K562 (cell line): ENCODE results near the gene TNIP1. TPM values are rescaled to one million over a fixed set of nuclear protein-coding genes. Genes with fewer than 3 reads are reported as not detected.

Experiments used
- ATAC-seq: fragments of 200-7000 bp; cut with Tn5 transposase; 3 replicates; pipeline ENCODE4 v1.9.1; 2020; ENCODE audit warnings: moderate library complexity
- BruUV-seq: library from RNA; stranded (reverse); fragments of 400-500 nt; replicated peaks from 2 replicates; lab custom pipeline; 2021; lab: Mats Ljungman, UMichigan
- CTCF ChIA-PET: fragments of 300-600 bp; formaldehyde crosslinking; extraction: SDS; loops from one replicate; lab custom pipeline; 2021; ENCODE audit warnings: low intra/inter-chr PET ratio; lab: Yijun Ruan, JAX
- POLR2A ChIA-PET: fragments of 300-600, 350-650 bp; sonication (Branson Sonifier 250); formaldehyde crosslinking; extraction: SDS; loops from one replicate; lab custom pipeline; 2021; ENCODE audit warnings: antibody characterized with exemption, inconsistent platforms; lab: Yijun Ruan, JAX
- DNase-seq, 4 experiments: peaks; one replicate each; pipeline versions ENCODE4 v3.0.0 to v3.0.0-alpha.2; 2011 to 2018; ENCODE audit warnings: low spot score in 3 of 4, mixed read lengths in 3 of 4; ENCODE audit errors: extremely low read depth in 1 of 4
- FAIRE-seq: peaks from 2 replicates; lab custom pipeline; 2011; peaks lifted over from hg19 to GRCh38; lab: Jason Lieb, UNC
- H2AFZ ChIP-seq: 2 replicates; pipeline ENCODE4 v1.6.0; 2011; ENCODE audit warnings: low read depth, low read length, control low read depth, inconsistent platforms
- H3K27ac ChIP-seq: fragments of 200-600 bp; 3 replicates; pipeline ENCODE4 v1.8.0; 2011; ENCODE audit warnings: low read depth, mild to moderate bottlenecking, control low read depth, inconsistent platforms, low read length, moderate library complexity, mixed read lengths; ENCODE audit errors: extremely low read depth
- H3K27me3 ChIP-seq, 2 experiments: fragments of 300-600 bp in 1 of 2; 2 replicates in 1 of 2; 3 replicates in 1 of 2; pipeline versions ENCODE4 v1.6.0 to v1.8.0; 2011; ENCODE audit warnings: inconsistent platforms in 2 of 2, low read length in 2 of 2, mild to moderate bottlenecking in 1 of 2, mixed read lengths in 1 of 2, moderate library complexity in 1 of 2; ENCODE audit not compliant: control insufficient read depth in 2 of 2, insufficient read depth in 2 of 2
- H3K36me3 ChIP-seq: fragments of 300-600 bp; 3 replicates; pipeline ENCODE4 v1.8.0; 2011; ENCODE audit warnings: mild to moderate bottlenecking, low read length, inconsistent platforms; ENCODE audit not compliant: control insufficient read depth, insufficient read depth
- H3K4me1 ChIP-seq, 2 experiments: fragments of 200-600 bp in 1 of 2; replicated peaks in 1 of 2; 2 replicates in 1 of 2; 3 replicates in 1 of 2; pipeline versions ENCODE4 v1.5.1 to v1.8.0; 2011; ENCODE audit warnings: inconsistent platforms in 2 of 2, low read length in 2 of 2, mild to moderate bottlenecking in 1 of 2, mixed read lengths in 1 of 2, moderate library complexity in 1 of 2; ENCODE audit not compliant: control insufficient read depth in 2 of 2, insufficient read depth in 2 of 2
- H3K4me2 ChIP-seq: 2 replicates; pipeline ENCODE4 v1.6.1; 2011; ENCODE audit warnings: low read length, control low read depth, inconsistent platforms, mixed read lengths; ENCODE audit not compliant: insufficient read depth
- H3K4me3 ChIP-seq: fragments of 200-600 bp; sonication (generic), shearing (Covaris generic); 2 replicates; pipeline ENCODE4 v1.5.1; 2016; ENCODE audit warnings: control low read depth, inconsistent platforms
- H3K79me2 ChIP-seq: fragments of 200-600 bp; 3 replicates; pipeline ENCODE4 v1.8.0; 2011; ENCODE audit warnings: low read length, inconsistent platforms; ENCODE audit not compliant: control insufficient read depth, insufficient read depth
- H3K9ac ChIP-seq, 2 experiments: 2 replicates each; pipeline versions ENCODE4 v1.6.0 to v1.6.1; 2011; ENCODE audit warnings: low read depth in 2 of 2, low read length in 2 of 2, control low read depth in 1 of 2, inconsistent platforms in 1 of 2, mild to moderate bottlenecking in 1 of 2, mixed read lengths in 1 of 2; ENCODE audit not compliant: insufficient read depth in 1 of 2
- H3K9me1 ChIP-seq: one replicate; pipeline ENCODE4 v1.6.0; 2011; ENCODE audit warnings: inconsistent platforms, mild to moderate bottlenecking, low read length, moderate library complexity; ENCODE audit not compliant: control insufficient read depth, insufficient read depth
- H3K9me3 ChIP-seq: replicated peaks from 2 replicates; pipeline ENCODE4 v1.5.1; 2011; ENCODE audit warnings: low read depth, low read length, inconsistent platforms; ENCODE audit not compliant: control insufficient read depth, insufficient read depth
- H4K20me1 ChIP-seq: replicated peaks from 2 replicates; pipeline ENCODE4 v1.6.1; 2011; ENCODE audit warnings: low read length, inconsistent platforms, mixed read lengths; ENCODE audit not compliant: control insufficient read depth, insufficient read depth
- KDM2B ChIP-seq: fragments of 250-450 bp; sonication (Bioruptor Pico); IDR thresholded peaks from 2 replicates; pipeline ENCODE4 v1.8.0; 2021; ENCODE audit warnings: mild to moderate bottlenecking, moderate library complexity
- MXI1 ChIP-seq: IDR thresholded peaks from 2 replicates; pipeline ENCODE4 v1.6.1; 2011; ENCODE audit warnings: low read depth, mild to moderate bottlenecking, improper control_type of control experiment, low read length
- NFE2 ChIP-seq: IDR thresholded peaks from 2 replicates; pipeline ENCODE4 v1.6.1; 2014; ENCODE audit warnings: antibody characterized with exemption, low read depth
- PHB ChIP-seq: fragments of 250-450 bp; sonication (Bioruptor Pico); IDR thresholded peaks from 2 replicates; pipeline ENCODE4 v1.5.0; 2021
- POLR3A ChIP-seq: IDR thresholded peaks from 2 replicates; pipeline ENCODE4 v1.6.1; 2011; ENCODE audit warnings: borderline replicate concordance, mild to moderate bottlenecking, moderate library complexity; ENCODE audit not compliant: insufficient read length, insufficient read depth; ENCODE audit errors: extremely low read depth
- ZBTB11 ChIP-seq, 3 experiments: fragments of 200-800 bp in 1 of 3; fragments of 250-450 bp in 1 of 3; fragments of 450-650 bp in 1 of 3; sonication (Bioruptor Pico) in 1 of 3; sonication (Bioruptor generic) in 1 of 3; formaldehyde crosslinking in 1 of 3; IDR thresholded peaks; 2 replicates each; pipeline versions ENCODE4 v1.6.1 to v1.8.0; 2016 to 2022; ENCODE audit warnings: mild to moderate bottlenecking in 2 of 3, missing genetic modification characterization in 2 of 3, missing compliant biosample characterization in 1 of 3, moderate library complexity in 1 of 3
- ZNF347 ChIP-seq: fragments of 450-650 bp; formaldehyde crosslinking; IDR thresholded peaks from 2 replicates; pipeline ENCODE4 v1.4.0; 2020; ENCODE audit warnings: low read depth, mild to moderate bottlenecking, moderate library complexity
- WGBS: fragments of 100-300 bp; shearing (Covaris generic); methylation state at CpG from one replicate; pipeline ENCODE4 v1.1.6; 2016; ENCODE audit warnings: low coverage, mixed read lengths; ENCODE audit not compliant: insufficient coverage; ENCODE audit errors: missing lambda C conversion rate; 5-methylcytosine and 5-hydroxymethylcytosine counted together
- in situ Hi-C: fragments of 300-500 bp; cut with MboI; formaldehyde crosslinking; loops from 4 replicates; pipeline ENCODE4 v1.15.0; 2018; ENCODE audit warnings: inconsistent platforms, mixed read lengths
- intact Hi-C: fragments of 100-400 bp; cut with micrococcal nuclease; formaldehyde crosslinking; loops from 2 replicates; pipeline ENCODE4 v1.14.2; 2022
- polyA plus RNA-seq, 8 experiments: library from polyadenylated mRNA; depleted of rRNA in 4 of 8; stranded (reverse) in 5 of 8; unstranded in 3 of 8; fragments of >200 nt; fragmentation: Nextera tagmentation in 2 of 8; fragmentation: Illumina TruSeq in 1 of 8; extraction: Ambion mirVana in 2 of 8; extraction: Trizol in 1 of 8; gene quantifications; 2 replicates each; pipeline versions ENCODE4 v1.2.1 to v1.2.3, GENCODE V29; 2011 to 2014; ENCODE audit warnings: inconsistent platforms in 1 of 8, missing spikeins in 1 of 8
- total RNA-seq, 7 experiments: library from RNA; depleted of rRNA in 6 of 7; stranded (reverse); fragments of >200 nt in 6 of 7; fragmentation: Illumina TruSeq in 2 of 7; extraction: Trizol in 2 of 7; gene quantifications; 2 replicates each; pipeline versions ENCODE4 v1.2.1 to v1.2.3, GENCODE V29; 2011 to 2021; ENCODE audit warnings: low replicate concordance in 1 of 7

TNIP1 gene
- total and polyA plus RNA-seq, 9 of the 15 experiments (the other 6 are each of a cell fraction or from before 2014, with no cell fraction given), result 0.46 to 41.0 (median 24.6) TPM

- no peak for TF ChIP-seq ZBTB11 (CRISPR knock-in tag; IDR thresholded peaks at IDR 0.05)
- no peak for TF ChIP-seq POLR3A
- no peak for TF ChIP-seq MXI1
These were observed 6.7 kb upstream of the TNIP1 start (continued) for GRCh38 chr5:151087486-151087885.

- no peaks in the 10 kb centered on the region for H4K20me1 ChIP-seq
- no peaks in the 10 kb centered on the region for H3K9me3 ChIP-seq
- no peak for DNase-seq
- in situ Hi-C loops, result no loop called here
- WGBS, result 68% methylated on average over 5 of the region's 10 CpGs
- no peak overlapping the region for H3K4me2 ChIP-seq
- H3K4me1 ChIP-seq, result peaks cover 9 to 11% of the 10 kb centered on the region in 2 experiments; a peak in 4 of 5 replicates
- ChIA-PET POLR2A (interaction anchor here (0.6 to 1.5 kb wide), 2 partner anchors 9 to 97 kb away, joined by 3 to 6 read pairs; no protein-coding TSS in a partner anchor), CTCF (no interaction called here)
- H3K9ac ChIP-seq, result peak overlapping the region in 1 of 2 experiments; percentile 48; a peak in 1 of 4 replicates
- ATAC-seq, result no peak
- BruUV-seq, result no TSS peak
- TF ChIP-seq PHB (CRISPR knock-in tag) (no peak), KDM2B (CRISPR knock-in tag) (no peak), NFE2 (no peak), ZNF347 (CRISPR knock-in tag) (no peak)
- no peaks in the 10 kb centered on the region for H3K36me3 ChIP-seq
- no peaks in the 10 kb centered on the region; a peak in 1 of 5 replicates for H3K27me3 ChIP-seq
- FAIRE-seq, result no peak
- H2AFZ ChIP-seq, result peak overlapping the region; percentile 57; the same call in 1 of the 2 replicates
- no peak overlapping the region for H3K4me3 ChIP-seq
- no peaks in the 10 kb centered on the region for H3K9me1 ChIP-seq
- H3K79me2 ChIP-seq, result peaks cover 4% of the 10 kb centered on the region
- H3K27ac ChIP-seq, result no peak overlapping the region
- intact Hi-C loops, result loop anchor here (10.0 kb wide), 1 partner anchor 602 kb away; no protein-coding TSS in a partner anchor
These were observed 6.1 kb upstream of the TNIP1 start for GRCh38 chr5:151086905-151087360.
